DMS79 (cell line): ENCODE measurements around the gene GAS5.
A peak's percentile ranks its signal among the peaks of the same experiment; 100 is the strongest.
"Not testable (repeated sequence)": the region's sequence is repeated elsewhere in the genome, so short reads cannot be mapped to it uniquely, and the experiment has no call there.

Source experiments
- DNase-seq: peaks from one replicate; lab custom pipeline; 2025; lab: John Stamatoyannopoulos, UW

Gene GAS5

GRCh38 chr1:173867753-173868265 is at the start of gene GAS5:
GAS5 (minus strand) TSS chr1:173867989.
- peak; percentile 100 for DNase-seq

- no peak for DNase-seq
These were observed 49.4 kb upstream of the GAS5 start, which contains the start of gene SERPINC1 for GRCh38 chr1:173917149-173917548. SERPINC1 (minus strand) TSS chr1:173917327; CDS start chr1:173917259, 68 bp downstream.

- DNase-seq: no peak
These were observed 48.9 kb upstream of the GAS5 start for GRCh38 chr1:173916667-173917066.

GRCh38 chr1:173915596-173915995 is 47.8 kb upstream of the GAS5 start:
- no peak for DNase-seq

- DNase-seq: no peak
These were observed 46.6 kb upstream of the GAS5 start for GRCh38 chr1:173914366-173914871.

- no peak for DNase-seq
These were observed 45.3 kb upstream of the GAS5 start for GRCh38 chr1:173913111-173913510.

- DNase-seq: peak; percentile 78
These were observed 36.2 kb upstream of the GAS5 start for GRCh38 chr1:173903827-173904531.

- DNase-seq: no peak
These were observed 33.2 kb upstream of the GAS5 start for GRCh38 chr1:173900992-173901391.

- no peak for DNase-seq
These were observed 32.6 kb upstream of the GAS5 start for GRCh38 chr1:173900427-173900826.

- DNase-seq: no peak
These were observed 26.4 kb upstream of the GAS5 start for GRCh38 chr1:173894189-173894588.

GRCh38 chr1:173893611-173894010 is 25.8 kb upstream of the GAS5 start:
- no peak for DNase-seq

- no peak for DNase-seq
These were observed 22.1 kb upstream of the GAS5 start for GRCh38 chr1:173889885-173890284.

GRCh38 chr1:173888749-173889148 is 21.0 kb upstream of the GAS5 start:
- DNase-seq: no peak

- DNase-seq: no peak
These were observed 19.8 kb upstream of the GAS5 start for GRCh38 chr1:173887627-173888026.

- DNase-seq: no peak
These were observed 19.2 kb upstream of the GAS5 start for GRCh38 chr1:173886746-173887611.

- DNase-seq: no peak
These were observed 16.9 kb upstream of the GAS5 start for GRCh38 chr1:173884701-173885100.

GRCh38 chr1:173881117-173881516 is 13.3 kb upstream of the GAS5 start:
- DNase-seq: not testable (repeated sequence)

- DNase-seq: no peak
These were observed 10.5 kb upstream of the GAS5 start for GRCh38 chr1:173878251-173878650.

GRCh38 chr1:173876732-173877131 is 8.9 kb upstream of the GAS5 start:
- DNase-seq: no peak

- DNase-seq: no peak
These were observed 3.7 kb upstream of the GAS5 start for GRCh38 chr1:173871500-173871899.

GRCh38 chr1:173871091-173871490 is 3.3 kb upstream of the GAS5 start:
- DNase-seq: no peak

GRCh38 chr1:173870252-173871075 is 2.7 kb upstream of the GAS5 start:
- DNase-seq: no peak
